Endodermal cell (in vitro differentiated cells): ENCODE results near the gene PRTG. TPM values are rescaled to one million over a fixed set of nuclear protein-coding genes. Genes with fewer than 3 reads are reported as not detected.

Source experiments
- DNase-seq: peaks from one replicate; pipeline ENCODE4 v3.0.0-alpha.2; 2017
- H3K27ac ChIP-seq: 2 replicates; pipeline ENCODE4 v1.5.1; 2013; ENCODE audit warnings: mild to moderate bottlenecking, low read depth, low read length, moderate library complexity
- H3K27me3 ChIP-seq: 2 replicates; pipeline ENCODE4 v1.6.1; 2013; ENCODE audit warnings: mild to moderate bottlenecking, low read length, moderate library complexity; ENCODE audit not compliant: insufficient read depth, control insufficient read depth, poor library complexity, severe bottlenecking
- H3K36me3 ChIP-seq: 2 replicates; pipeline ENCODE4 v1.7.0; 2013; ENCODE audit warnings: mild to moderate bottlenecking, low read length, moderate library complexity; ENCODE audit not compliant: control insufficient read depth, insufficient read depth
- H3K4me1 ChIP-seq: one replicate; pipeline ENCODE4 v1.7.0; 2013; ENCODE audit warnings: low read length; ENCODE audit not compliant: control insufficient read depth, insufficient read depth
- H3K4me3 ChIP-seq: 2 replicates; pipeline ENCODE4 v1.5.1; 2013; ENCODE audit warnings: mild to moderate bottlenecking, low read length, moderate library complexity
- H3K9ac ChIP-seq: 2 replicates; pipeline ENCODE4 v1.6.1; 2013; ENCODE audit warnings: mild to moderate bottlenecking, low read length, moderate library complexity; ENCODE audit not compliant: poor library complexity, severe bottlenecking; ENCODE audit errors: extremely low read depth
- H3K9me3 ChIP-seq: 2 replicates; pipeline ENCODE4 v1.6.1; 2013; ENCODE audit warnings: mild to moderate bottlenecking, low read length, moderate library complexity; ENCODE audit not compliant: control insufficient read depth
- H3K27ac Mint-ChIP-seq: 2 replicates; pipeline ENCODE4 v1.8.0; 2020; ENCODE audit warnings: mixed read lengths
- H3K27me3 Mint-ChIP-seq: 2 replicates; pipeline ENCODE4 v1.8.0; 2021; ENCODE audit warnings: mild to moderate bottlenecking, mixed read lengths; ENCODE audit not compliant: insufficient read depth
- H3K36me3 Mint-ChIP-seq: 2 replicates; pipeline ENCODE4 v1.8.0; 2020; ENCODE audit warnings: low read depth, mixed read lengths
- H3K4me1 Mint-ChIP-seq: 2 replicates; pipeline ENCODE4 v1.8.0; 2020; ENCODE audit warnings: mixed read lengths
- H3K4me3 Mint-ChIP-seq: 2 replicates; pipeline ENCODE4 v1.8.0; 2020; ENCODE audit warnings: mild to moderate bottlenecking, moderate library complexity, mixed read lengths
- H3K9me3 Mint-ChIP-seq: 2 replicates; pipeline ENCODE4 v1.8.0; 2020; ENCODE audit warnings: mild to moderate bottlenecking, mixed read lengths
- WGBS, 2 experiments: methylation state at CpG; one replicate each; pipeline versions ENCODE4 v1.1.5 to v1.1.7; 2013; ENCODE audit warnings: missing lambda C conversion rate in 2 of 2, mixed read lengths in 1 of 2; ENCODE audit not compliant: insufficient coverage in 1 of 2, insufficient read length in 1 of 2; 5-methylcytosine and 5-hydroxymethylcytosine counted together
- total RNA-seq, 2 donors: library from RNA; stranded (reverse); fragmentation: NEBNext Ultra II Directional in 1 of 2; extraction: Animal tissue kit (Norgen Biotek cat#: 25700) in 1 of 2; gene quantifications; 2 replicates in 1 of 2; 3 replicates in 1 of 2; pipeline ENCODE4 v1.2.1, GENCODE V29; 2021
- TF ChIP-seq, protein P1 (sequence below): fragments of 200-600 bp; sonication (generic); conservative IDR thresholded peaks from 2 replicates; pipeline ENCODE4 v1.5.0; 2021; ENCODE audit warnings: antibody characterized with exemption, mild to moderate bottlenecking

Gene PRTG
- total RNA-seq, 2 donors from 2014 or later, result 32.6 to 51.5 TPM

DNA sequence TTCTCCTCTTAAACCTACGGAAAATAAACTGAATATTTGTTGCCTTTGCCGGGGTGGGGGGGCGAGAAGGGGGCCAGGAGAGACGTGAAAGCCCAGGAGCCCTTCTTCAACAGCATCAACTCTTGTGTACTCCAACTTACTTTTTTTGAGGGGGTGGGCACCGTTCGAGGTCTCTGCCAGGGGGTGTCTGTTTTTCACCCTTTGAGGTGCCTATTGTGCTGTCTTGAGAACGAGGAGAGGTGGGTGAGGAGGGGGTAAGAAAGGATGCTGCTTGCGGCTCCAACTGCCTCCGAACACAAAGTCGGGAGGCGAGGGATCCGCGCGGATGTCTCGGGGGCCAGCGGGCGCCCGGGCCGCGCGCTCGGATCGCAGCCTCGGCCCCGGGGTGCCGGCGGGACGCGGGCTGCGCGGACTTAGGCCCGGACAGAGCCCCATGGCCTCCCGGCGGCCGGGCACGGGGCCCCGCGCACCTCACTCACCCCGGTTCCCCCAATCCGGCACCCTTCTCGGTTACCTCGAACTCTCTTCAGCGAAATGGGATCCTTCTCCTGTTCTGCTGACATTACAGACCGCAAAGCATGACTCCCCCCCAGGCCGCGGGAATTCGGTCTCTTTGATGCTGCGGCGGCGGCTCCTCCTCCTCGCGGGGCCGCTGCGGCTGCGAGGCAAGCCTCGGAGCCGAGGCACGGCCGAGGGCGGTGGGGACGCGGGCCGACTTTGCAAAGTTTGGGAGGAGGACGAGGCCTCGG, 155.5 kb downstream of the PRTG start:
- 6 to 11% methylated on average over 14 to 63 of the region's 65 CpGs for WGBS, 2 experiments
- Mint-ChIP-seq H3K4me1 (peaks cover 5% of the 10 kb centered on the region), H3K9me3 (peaks cover 7% of the 10 kb centered on the region), H3K27ac (no peak overlapping the region), H3K36me3 (no peaks in the 10 kb centered on the region), H3K27me3 (peaks cover 42% of the 10 kb centered on the region), H3K4me3 (no peak overlapping the region)
- H3K36me3 ChIP-seq, result no peaks in the 10 kb centered on the region
- peak; percentile 87 for DNase-seq
- TF ChIP-seq, protein P1, sequence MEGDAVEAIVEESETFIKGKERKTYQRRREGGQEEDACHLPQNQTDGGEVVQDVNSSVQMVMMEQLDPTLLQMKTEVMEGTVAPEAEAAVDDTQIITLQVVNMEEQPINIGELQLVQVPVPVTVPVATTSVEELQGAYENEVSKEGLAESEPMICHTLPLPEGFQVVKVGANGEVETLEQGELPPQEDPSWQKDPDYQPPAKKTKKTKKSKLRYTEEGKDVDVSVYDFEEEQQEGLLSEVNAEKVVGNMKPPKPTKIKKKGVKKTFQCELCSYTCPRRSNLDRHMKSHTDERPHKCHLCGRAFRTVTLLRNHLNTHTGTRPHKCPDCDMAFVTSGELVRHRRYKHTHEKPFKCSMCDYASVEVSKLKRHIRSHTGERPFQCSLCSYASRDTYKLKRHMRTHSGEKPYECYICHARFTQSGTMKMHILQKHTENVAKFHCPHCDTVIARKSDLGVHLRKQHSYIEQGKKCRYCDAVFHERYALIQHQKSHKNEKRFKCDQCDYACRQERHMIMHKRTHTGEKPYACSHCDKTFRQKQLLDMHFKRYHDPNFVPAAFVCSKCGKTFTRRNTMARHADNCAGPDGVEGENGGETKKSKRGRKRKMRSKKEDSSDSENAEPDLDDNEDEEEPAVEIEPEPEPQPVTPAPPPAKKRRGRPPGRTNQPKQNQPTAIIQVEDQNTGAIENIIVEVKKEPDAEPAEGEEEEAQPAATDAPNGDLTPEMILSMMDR, result no peak
- no peak overlapping the region for H3K9ac ChIP-seq
- peaks cover 8% of the 10 kb centered on the region for H3K9me3 ChIP-seq
- peaks cover 74% of the 10 kb centered on the region for H3K27me3 ChIP-seq
- H3K4me1 ChIP-seq, result no peaks in the 10 kb centered on the region
- H3K27ac ChIP-seq, result peak overlapping the region; percentile 62
- H3K4me3 ChIP-seq, result peak overlapping the region; percentile 74

DNA sequence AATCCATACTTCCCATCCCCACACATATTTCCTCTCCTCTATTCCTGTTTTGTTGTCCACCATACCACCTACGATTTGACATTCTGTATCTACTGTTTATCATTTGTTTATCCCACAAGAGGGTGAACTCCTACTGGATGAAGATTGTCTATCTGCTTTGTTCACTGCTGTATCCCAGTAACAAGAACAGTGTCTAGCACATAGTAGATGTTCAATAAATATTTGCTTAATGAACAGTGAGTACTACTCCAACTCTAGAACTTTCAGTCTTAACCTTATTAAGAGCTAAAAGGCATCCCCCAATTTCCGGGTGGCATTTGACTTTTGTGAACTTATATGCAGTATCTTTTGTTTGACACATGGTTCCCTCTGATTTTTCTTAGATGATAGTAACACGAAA, 156.1 kb downstream of the PRTG start:
- WGBS, 2 experiments, result 94 to 100% methylated on average over 1 to 3 of the region's 3 CpGs
- H3K36me3 ChIP-seq, result no peaks in the 10 kb centered on the region
- H3K9ac ChIP-seq, result no peak overlapping the region
- TF ChIP-seq, protein P1, result no peak
- no peaks in the 10 kb centered on the region for H3K36me3 Mint-ChIP-seq
- peaks cover 8% of the 10 kb centered on the region for H3K9me3 ChIP-seq
- peaks cover 38% of the 10 kb centered on the region for H3K27me3 Mint-ChIP-seq
- no peak overlapping the region for H3K27ac Mint-ChIP-seq
- no peak overlapping the region for H3K4me3 Mint-ChIP-seq
- H3K4me3 ChIP-seq, result peak overlapping the region; percentile 74
- DNase-seq, result no peak
- no peaks in the 10 kb centered on the region for H3K4me1 ChIP-seq
- peaks cover 8% of the 10 kb centered on the region for H3K4me1 Mint-ChIP-seq
- peaks cover 7% of the 10 kb centered on the region for H3K9me3 Mint-ChIP-seq
- no peak overlapping the region for H3K27ac ChIP-seq
- peaks cover 73% of the 10 kb centered on the region for H3K27me3 ChIP-seq

DNA sequence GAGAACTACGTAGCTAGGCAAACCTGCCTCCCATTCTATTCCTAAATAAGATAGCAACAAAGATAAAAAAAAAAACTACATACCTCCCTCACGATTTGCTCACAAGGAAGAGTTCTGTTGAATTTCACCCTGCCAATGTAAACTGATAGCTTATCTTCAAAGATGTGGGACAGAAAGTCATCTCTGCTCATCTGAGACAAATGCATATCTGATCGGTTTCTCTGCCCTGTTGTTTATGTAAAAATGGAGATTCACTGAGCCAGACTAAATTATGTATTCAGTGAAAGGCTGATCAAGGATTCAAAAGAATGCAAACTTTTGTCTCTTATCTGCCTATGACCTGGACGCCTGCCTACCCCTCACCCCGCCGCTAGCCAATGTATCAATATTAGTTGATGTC, 166.0 kb downstream of the PRTG start:
- peaks cover 2% of the 10 kb centered on the region for H3K9me3 Mint-ChIP-seq
- Histone ChIP-seq H3K36me3 (no peaks in the 10 kb centered on the region), H3K27ac (no peak overlapping the region), H3K9me3 (peaks cover 4% of the 10 kb centered on the region), H3K4me3 (no peak overlapping the region), H3K27me3 (peaks cover 50% of the 10 kb centered on the region), H3K4me1 (peaks cover 7% of the 10 kb centered on the region), H3K9ac (no peak overlapping the region)
- H3K27me3 Mint-ChIP-seq, result peaks cover 48% of the 10 kb centered on the region
- H3K4me1 Mint-ChIP-seq, result peaks cover 27% of the 10 kb centered on the region
- no peak for DNase-seq
- no peak overlapping the region for H3K4me3 Mint-ChIP-seq
- TF ChIP-seq, protein P1, result no peak
- no peaks in the 10 kb centered on the region for H3K36me3 Mint-ChIP-seq
- H3K27ac Mint-ChIP-seq, result no peak overlapping the region
- 66 to 83% methylated on average over 6 of the region's 6 CpGs for WGBS, 2 experiments
